Testis (tissue), 2 donors: Measurements from ENCODE around the gene ELMO1.

ENCODE experiments used
- POLR2A ChIP-seq: fragments of 450-650 bp; IDR thresholded peaks from one replicate; pipeline ENCODE4 v1.6.1; 2017; ENCODE audit warnings: antibody characterized with exemption, mild to moderate bottlenecking, moderate library complexity
- TF ChIP-seq, protein P1 (sequence below), 3 experiments: fragments of 450-650 bp in 2 of 3; fragments of 200-600 bp in 1 of 3; sonication (generic) in 1 of 3; IDR thresholded peaks; one replicate each; pipeline ENCODE4 v1.5.1; 2016 to 2019; ENCODE audit warnings: antibody characterized with exemption in 3 of 3, mild to moderate bottlenecking in 2 of 3, moderate library complexity in 1 of 3

DNA sequence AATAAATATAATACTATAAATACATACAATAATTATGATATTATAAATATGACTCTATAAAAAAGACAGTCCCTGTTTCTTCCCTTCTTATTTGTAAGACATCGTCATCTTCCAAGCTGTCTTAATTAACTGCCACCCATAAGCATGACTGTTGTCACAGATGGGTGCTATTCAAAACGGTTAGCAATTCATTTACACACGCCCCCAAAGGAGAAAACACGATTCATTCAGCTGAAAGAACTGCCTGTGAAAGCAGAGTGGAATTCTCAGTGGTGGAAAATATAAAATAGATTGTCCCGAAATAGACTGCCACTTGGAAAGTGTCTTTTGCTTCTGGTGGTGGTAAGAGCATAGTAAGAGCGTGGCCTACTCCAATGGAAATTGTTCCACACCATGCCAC is 48.9 kb upstream of the ELMO1 start:
- TF ChIP-seq POLR2A, result no peak
- TF ChIP-seq, protein P1, sequence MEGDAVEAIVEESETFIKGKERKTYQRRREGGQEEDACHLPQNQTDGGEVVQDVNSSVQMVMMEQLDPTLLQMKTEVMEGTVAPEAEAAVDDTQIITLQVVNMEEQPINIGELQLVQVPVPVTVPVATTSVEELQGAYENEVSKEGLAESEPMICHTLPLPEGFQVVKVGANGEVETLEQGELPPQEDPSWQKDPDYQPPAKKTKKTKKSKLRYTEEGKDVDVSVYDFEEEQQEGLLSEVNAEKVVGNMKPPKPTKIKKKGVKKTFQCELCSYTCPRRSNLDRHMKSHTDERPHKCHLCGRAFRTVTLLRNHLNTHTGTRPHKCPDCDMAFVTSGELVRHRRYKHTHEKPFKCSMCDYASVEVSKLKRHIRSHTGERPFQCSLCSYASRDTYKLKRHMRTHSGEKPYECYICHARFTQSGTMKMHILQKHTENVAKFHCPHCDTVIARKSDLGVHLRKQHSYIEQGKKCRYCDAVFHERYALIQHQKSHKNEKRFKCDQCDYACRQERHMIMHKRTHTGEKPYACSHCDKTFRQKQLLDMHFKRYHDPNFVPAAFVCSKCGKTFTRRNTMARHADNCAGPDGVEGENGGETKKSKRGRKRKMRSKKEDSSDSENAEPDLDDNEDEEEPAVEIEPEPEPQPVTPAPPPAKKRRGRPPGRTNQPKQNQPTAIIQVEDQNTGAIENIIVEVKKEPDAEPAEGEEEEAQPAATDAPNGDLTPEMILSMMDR (IDR thresholded peaks at IDR 0.05), result no peak
